SU-DHL-6 (cell line): ENCODE measurements around the gene OR5K4.
"Not testable (repeated sequence)": the region's sequence is repeated elsewhere in the genome, so short reads cannot be mapped to it uniquely, and the experiment has no call there.

Experiments used
- H2AFZ ChIP-seq: fragments of 200-600 bp; sonication (generic); 2 replicates; pipeline ENCODE4 v1.6.1; 2014; ENCODE audit warnings: low read depth, mild to moderate bottlenecking, moderate library complexity, mixed read lengths, antibody characterized with exemption, low read length; ENCODE audit not compliant: severe bottlenecking
- H3F3A ChIP-seq: fragments of 200-600 bp; shearing (Covaris generic); 2 replicates; pipeline ENCODE4 v1.6.0; 2016; ENCODE audit warnings: antibody characterized with exemption, mild to moderate bottlenecking; ENCODE audit not compliant: insufficient read depth
- H3K27ac ChIP-seq: fragments of 200-600 bp; sonication (generic); 2 replicates; pipeline ENCODE4 v1.5.1; 2016; ENCODE audit warnings: low read depth, mild to moderate bottlenecking, low read length, moderate library complexity, mixed read lengths
- H3K27me3 ChIP-seq: fragments of 200-600 bp; sonication (generic), shearing (Covaris generic); 2 replicates; pipeline ENCODE4 v1.6.0; 2014; ENCODE audit warnings: mild to moderate bottlenecking, low read length
- H3K36me3 ChIP-seq: fragments of 200-600 bp; sonication (generic); 2 replicates; pipeline ENCODE4 v1.6.1; 2014; ENCODE audit warnings: mild to moderate bottlenecking, low read length, mixed read lengths
- H3K4me2 ChIP-seq: fragments of 300-600, 200-600 bp; shearing (Covaris generic), sonication (generic); 2 replicates; pipeline ENCODE4 v1.6.0; 2014; ENCODE audit warnings: low read length, low read depth, mild to moderate bottlenecking; ENCODE audit not compliant: poor library complexity, severe bottlenecking
- H3K4me3 ChIP-seq: fragments of 200-600 bp; sonication (generic); 2 replicates; pipeline ENCODE4 v1.5.1; 2014; ENCODE audit warnings: antibody characterized with exemption, low read length, mild to moderate bottlenecking, mixed read lengths; ENCODE audit not compliant: insufficient read depth, poor library complexity, severe bottlenecking
- H3K79me2 ChIP-seq: fragments of 200-600 bp; sonication (generic); 2 replicates; pipeline ENCODE4 v1.6.1; 2014; ENCODE audit warnings: mild to moderate bottlenecking, low read length, moderate library complexity; ENCODE audit not compliant: insufficient read depth
- H3K9ac ChIP-seq: fragments of 200-600 bp; sonication (generic); 2 replicates; pipeline ENCODE4 v1.7.0; 2014; ENCODE audit warnings: mild to moderate bottlenecking, low read length
- H3K9me2 ChIP-seq: fragments of 200-600 bp; sonication (generic); replicated peaks from 2 replicates; pipeline ENCODE4 v1.6.1; 2014; ENCODE audit warnings: low read length; ENCODE audit not compliant: insufficient read depth
- H3K9me3 ChIP-seq: fragments of 200-600 bp; sonication (generic); 2 replicates; pipeline ENCODE4 v1.6.1; 2014; ENCODE audit warnings: low read length, mixed read lengths; ENCODE audit not compliant: insufficient read depth
- H4K20me1 ChIP-seq: fragments of 200-600 bp; sonication (generic); 2 replicates; pipeline ENCODE4 v1.6.1; 2014; ENCODE audit warnings: low read depth, mild to moderate bottlenecking, antibody characterized with exemption, low read length, moderate library complexity, mixed read lengths
- CTCF ChIP-seq: fragments of 200-600 bp; sonication (generic); IDR thresholded peaks from one replicate; pipeline ENCODE4 v1.5.1; 2017; ENCODE audit warnings: antibody characterized with exemption, mild to moderate bottlenecking, low read length, moderate library complexity; ENCODE audit not compliant: insufficient read depth, poor library complexity, severe bottlenecking
- EZH2phosphoT487 ChIP-seq: fragments of 200-600 bp; sonication (generic), shearing (Covaris generic); conservative IDR thresholded peaks from 2 replicates; pipeline ENCODE4 v1.6.1; 2018; ENCODE audit warnings: mild to moderate bottlenecking, antibody characterized with exemption, low read length, moderate library complexity, mixed read lengths

OR5K4 gene

GRCh38 chr3:98388147-98388546 is 34.5 kb downstream of the OR5K4 start:
- H3K9me3 ChIP-seq = no peaks in the 10 kb centered on the region
- H3F3A ChIP-seq = no peaks in the 10 kb centered on the region
- H3K36me3 ChIP-seq = no peaks in the 10 kb centered on the region
- no peaks in the 10 kb centered on the region for H4K20me1 ChIP-seq
- H3K4me2 ChIP-seq = no peak overlapping the region
- H2AFZ ChIP-seq = no peak overlapping the region
- no peaks in the 10 kb centered on the region for H3K27me3 ChIP-seq
- TF ChIP-seq CTCF (no peak), EZH2phosphoT487 (no peak)
- H3K4me3 ChIP-seq = no peak overlapping the region
- no peaks in the 10 kb centered on the region for H3K79me2 ChIP-seq
- no peak overlapping the region for H3K27ac ChIP-seq
- H3K9ac ChIP-seq = no peak overlapping the region
- H3K9me2 ChIP-seq = no peaks in the 10 kb centered on the region

GRCh38 chr3:98390366-98390765 is 36.7 kb downstream of the OR5K4 start, which contains the start of gene OR5K3:
TSS of gene OR5K3 (plus strand) at chr3:98390666. CDS start at chr3:98390666, 0 bp downstream.
- no peaks in the 10 kb centered on the region for H3K9me3 ChIP-seq
- no peaks in the 10 kb centered on the region for H3K9me2 ChIP-seq
- H3K27ac ChIP-seq = no peak within 1 kb of the TSS
- no peaks in the 10 kb centered on the region for H3F3A ChIP-seq
- H3K79me2 ChIP-seq = no peaks in the 10 kb centered on the region
- H3K4me3 ChIP-seq = no peak within 1 kb of the TSS
- no peak within 1 kb of the TSS for H2AFZ ChIP-seq
- no peaks in the 10 kb centered on the region for H3K27me3 ChIP-seq
- no peaks in the 10 kb centered on the region for H3K36me3 ChIP-seq
- no peaks in the 10 kb centered on the region for H4K20me1 ChIP-seq
- TF ChIP-seq CTCF (no peak), EZH2phosphoT487 (no peak)
- H3K4me2 ChIP-seq = no peak within 1 kb of the TSS
- no peak within 1 kb of the TSS for H3K9ac ChIP-seq

DNA sequence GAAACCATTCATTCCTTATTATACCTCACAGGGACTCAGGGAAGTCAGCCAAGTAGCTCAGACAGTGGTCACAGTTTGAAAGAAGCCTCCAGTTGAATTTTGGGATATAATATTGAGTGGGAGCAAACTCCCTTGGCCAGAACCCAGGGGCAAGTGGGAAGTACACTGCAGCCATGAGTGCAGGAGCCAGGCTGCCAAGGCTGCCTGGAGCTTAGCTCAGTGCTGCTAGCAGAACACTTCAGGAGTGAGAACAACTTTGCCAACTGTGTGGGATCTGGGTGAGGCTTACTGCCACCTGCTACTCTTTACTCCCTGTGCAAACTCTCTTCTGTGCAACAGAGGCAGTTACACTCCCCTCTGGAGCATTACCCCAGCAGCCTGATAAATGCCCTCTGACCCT is 41.4 kb downstream of the OR5K4 start:
- Histone ChIP-seq H2AFZ (no peak overlapping the region), H3K9me3 (no peaks in the 10 kb centered on the region), H3K9ac (no peak overlapping the region), H3K4me3 (no peak overlapping the region), H3K27me3 (no peaks in the 10 kb centered on the region), H3K27ac (no peak overlapping the region), H3K79me2 (no peaks in the 10 kb centered on the region), H3K9me2 (no peaks in the 10 kb centered on the region), H3K4me2 (no peak overlapping the region), H3K36me3 (no peaks in the 10 kb centered on the region), H3F3A (no peaks in the 10 kb centered on the region), H4K20me1 (no peaks in the 10 kb centered on the region)
- TF ChIP-seq EZH2phosphoT487 = no peak
- TF ChIP-seq CTCF = no peak

DNA sequence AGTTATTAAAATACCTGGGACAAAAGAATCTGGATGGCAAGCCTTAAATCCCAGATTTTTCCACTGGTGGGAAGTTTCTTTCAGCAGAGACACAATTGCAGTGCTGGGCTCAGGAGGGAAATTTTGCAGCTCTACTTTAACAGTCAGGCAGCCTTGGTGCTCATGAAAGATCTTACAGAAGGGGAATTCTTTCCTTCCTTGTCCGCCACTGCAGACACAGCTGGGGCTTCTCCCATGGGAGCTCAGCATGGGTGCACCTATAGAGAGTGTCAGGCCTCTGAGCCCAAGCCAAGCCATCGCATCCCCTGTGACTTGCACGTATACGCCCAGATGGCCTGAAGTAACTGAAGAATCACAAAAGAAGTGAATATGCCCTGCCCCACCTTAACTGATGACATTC is 42.8 kb downstream of the OR5K4 start:
- not testable (repeated sequence) for H3K9me2 ChIP-seq, H3K36me3 ChIP-seq, H3K4me2 ChIP-seq, H3F3A ChIP-seq, H3K27me3 ChIP-seq, H3K9ac ChIP-seq, H3K9me3 ChIP-seq, H4K20me1 ChIP-seq, H3K79me2 ChIP-seq, H2AFZ ChIP-seq, H3K27ac ChIP-seq, H3K4me3 ChIP-seq
